Psoas muscle (tissue), 8 donors: ENCODE results near the gene DEDD2. TPM values are rescaled to one million over a fixed set of nuclear protein-coding genes. Genes with fewer than 3 reads are reported as not detected.

Experiments
- ATAC-seq, 4 donors: fragments of 200-7000 bp; cut with Tn5 transposase; one replicate each; pipeline ENCODE4 v1.9.1; 2020; ENCODE audit warnings: moderate library complexity in 3 of 4, mild to moderate bottlenecking in 2 of 4
- DNase-seq, 2 donors: peaks; one replicate each; pipeline ENCODE4 v3.0.0-alpha.2; 2020
- H3K27ac ChIP-seq: fragments of 200-600 bp; one replicate; pipeline ENCODE4 v1.8.0; 2022
- H3K27me3 ChIP-seq, 3 donors: fragments of 200-600 bp in 1 of 3; one replicate each; pipeline versions ENCODE4 v1.6.1 to v1.8.0; 2013 to 2022; ENCODE audit warnings: low read length in 2 of 3, mild to moderate bottlenecking in 2 of 3, moderate library complexity in 1 of 3; ENCODE audit not compliant: insufficient read depth in 3 of 3
- H3K36me3 ChIP-seq, 2 donors: fragments of 200-600 bp in 1 of 2; one replicate each; pipeline versions ENCODE4 v1.6.1 to v1.8.0; 2013 to 2022; ENCODE audit warnings: low read depth in 1 of 2, mild to moderate bottlenecking in 1 of 2, moderate library complexity in 1 of 2; ENCODE audit not compliant: insufficient read depth in 1 of 2
- H3K4me1 ChIP-seq: fragments of 200-600 bp; one replicate; pipeline ENCODE4 v1.8.0; 2022
- H3K4me3 ChIP-seq: fragments of 200-600 bp; one replicate; pipeline ENCODE4 v1.8.0; 2022; ENCODE audit warnings: mild to moderate bottlenecking
- H3K9me3 ChIP-seq: fragments of 200-600 bp; one replicate; pipeline ENCODE4 v1.8.0; 2022
- CTCF ChIP-seq: fragments of 200-600 bp; IDR thresholded peaks from one replicate; pipeline ENCODE4 v1.8.0; 2022; ENCODE audit warnings: antibody characterized with exemption
- WGBS, 3 donors: extraction: QIAGEN DNeasy Blood & Tissue Kit; methylation state at CpG; one replicate each; pipeline versions ENCODE4 v1.1.6 to v1.1.7; 2013; 5-methylcytosine and 5-hydroxymethylcytosine counted together
- intact Hi-C, 2 donors: fragments of 100-400 bp; cut with DNase I; formaldehyde crosslinking; loops; one replicate each; pipeline versions ENCODE4 v1.11.0 to v1.14.2; 2022
- polyA plus RNA-seq, 3 donors: library from polyadenylated mRNA; stranded (reverse); fragments of 200-250 nt; gene quantifications; one replicate each; pipeline ENCODE4 v1.2.3, GENCODE V29; 2013
- total RNA-seq, 4 donors: library from RNA; stranded (reverse); fragmentation: NEBNext Ultra II Directional in 2 of 4; extraction: Animal tissue kit (Norgen Biotek cat#: 25700) in 2 of 4; gene quantifications; one replicate each; pipeline versions ENCODE4 v1.2.1 to v1.2.4, GENCODE V29; 2021 to 2023
- donor health status: healthy with polysubstance abuse.
- donor health status: DM: no; HTN: no; CAD: no; lungs with moderate emphysema.
- donor health status: Bipolar disorder and iron deficiency.
- donor health status: healthy.
- donor health status: DM: yes; HTN: yes; CAD: no.
- donor health status: DM: no; HTN: no; CAD: no.
- donor health status: DM: no; HTN: no; CAD: no.
- donor health status: DM: yes; HTN: yes; CAD: no.

Gene DEDD2
- total and polyA plus RNA-seq, 7 donors, result 8.8 to 26.1 (median 12.1) TPM

- peak overlapping the region; percentile 95 for H3K4me3 ChIP-seq
- DNase-seq (peak; percentile 68 to 80), ATAC-seq (peak; percentile 13 to 28 (median 17))
- no peaks in the 10 kb centered on the region for H3K9me3 ChIP-seq
- peaks cover 0 to 4% (median 0%) of the 10 kb centered on the region in 3 donors for H3K27me3 ChIP-seq
- 2 to 4% (median 3%) methylated on average over 33 to 71 of the region's 71 CpGs for WGBS, 3 donors
- TF ChIP-seq CTCF, result no peak
- peak overlapping the region; percentile 92 for H3K27ac ChIP-seq
- intact Hi-C loops, result no loop called here
- H3K36me3 ChIP-seq, result no peaks in the 10 kb centered on the region
- peaks cover 19% of the 10 kb centered on the region for H3K4me1 ChIP-seq
These were observed 36.0 kb upstream of the DEDD2 start for GRCh38 chr19:42253245-42254088.

- H3K4me3 ChIP-seq, result peak overlapping the region; percentile 95
- peak in 2 of 4 donors; percentile 21 to 28 for ATAC-seq
- TF ChIP-seq CTCF, result no peak
- no peaks in the 10 kb centered on the region for H3K9me3 ChIP-seq
- no peaks in the 10 kb centered on the region for H3K36me3 ChIP-seq
- no peak for DNase-seq
- peaks cover 0 to 4% (median 0%) of the 10 kb centered on the region in 3 donors for H3K27me3 ChIP-seq
- peaks cover 19% of the 10 kb centered on the region for H3K4me1 ChIP-seq
- 2 to 6% (median 4%) methylated on average over 27 of the region's 27 CpGs for WGBS, 3 donors
- peak overlapping the region; percentile 92 for H3K27ac ChIP-seq
- intact Hi-C loops, result no loop called here
These were observed 35.1 kb upstream of the DEDD2 start for GRCh38 chr19:42252365-42253244.

- WGBS, 3 donors, result 69 to 88% (median 82%) methylated on average over 4 of the region's 4 CpGs
- H3K36me3 ChIP-seq, result no peaks in the 10 kb centered on the region
- no peak for ATAC-seq
- no peak for TF ChIP-seq CTCF
- H3K27ac ChIP-seq, result peak overlapping the region; percentile 92
- no peaks in the 10 kb centered on the region for H3K9me3 ChIP-seq
- peaks cover 0 to 4% (median 0%) of the 10 kb centered on the region in 3 donors for H3K27me3 ChIP-seq
- peaks cover 19% of the 10 kb centered on the region for H3K4me1 ChIP-seq
- DNase-seq, result no peak
- intact Hi-C loops, result no loop called here
- H3K4me3 ChIP-seq, result peak overlapping the region; percentile 95
These were observed 34.3 kb upstream of the DEDD2 start for GRCh38 chr19:42251572-42252358.

GRCh38 chr19:42250666-42251531 lies 33.4 kb upstream of the DEDD2 start:
- Histone ChIP-seq H3K4me1 (peaks cover 25% of the 10 kb centered on the region), H3K27me3 (peaks cover 0 to 4% (median 0%) of the 10 kb centered on the region in 3 donors), H3K9me3 (no peaks in the 10 kb centered on the region), H3K36me3 (no peaks in the 10 kb centered on the region), H3K4me3 (peak overlapping the region; percentile 36), H3K27ac (peak overlapping the region; percentile 58)
- WGBS, 3 donors, result 12 to 20% (median 18%) methylated on average over 16 to 19 of the region's 19 CpGs
- DNase-seq (no peak), ATAC-seq (no peak)
- no peak for TF ChIP-seq CTCF
- intact Hi-C loops, result no loop called here
